Hematopoietic multipotent progenitor cell treated with erythropoietin and hydrocortisone succinate and interleukin-3 and kit ligand, for 17 days (in vitro differentiated cells): ENCODE results near the gene LPAR1.

Experiments
- DNase-seq: peaks from one replicate; pipeline ENCODE4 v3.0.0-alpha.2; 2015; ENCODE audit warnings: low spot score

Gene LPAR1

GRCh38 chr9:110918316-110919049, 119.8 kb downstream of the LPAR1 start:
- no peak for DNase-seq

- DNase-seq: no peak
Measured at GRCh38 chr9:110916403-110916802, 121.9 kb downstream of the LPAR1 start.

- no peak for DNase-seq
Measured at GRCh38 chr9:110912419-110913291, 125.6 kb downstream of the LPAR1 start.

- no peak for DNase-seq
Measured at GRCh38 chr9:110911659-110912418, 126.4 kb downstream of the LPAR1 start.

GRCh38 chr9:110908894-110909293, 129.4 kb downstream of the LPAR1 start:
- DNase-seq: no peak

- no peak for DNase-seq
Measured at GRCh38 chr9:110900917-110901316, 137.4 kb downstream of the LPAR1 start.

GRCh38 chr9:110900456-110900855, 137.8 kb downstream of the LPAR1 start:
- DNase-seq: no peak

GRCh38 chr9:110898866-110899265, 139.4 kb downstream of the LPAR1 start:
- DNase-seq: no peak

- no peak for DNase-seq
Measured at GRCh38 chr9:110898358-110898757, 139.9 kb downstream of the LPAR1 start.

- DNase-seq: no peak
Measured at GRCh38 chr9:110897943-110898342, 140.3 kb downstream of the LPAR1 start.

GRCh38 chr9:110895147-110895905, 142.9 kb downstream of the LPAR1 start:
- DNase-seq: no peak

- DNase-seq: no peak
Measured at GRCh38 chr9:110894731-110895130, 143.5 kb downstream of the LPAR1 start.

- DNase-seq: no peak
Measured at GRCh38 chr9:110892689-110893088, 145.6 kb downstream of the LPAR1 start.

GRCh38 chr9:110891760-110892159, 146.5 kb downstream of the LPAR1 start:
- no peak for DNase-seq

- DNase-seq: no peak
Measured at GRCh38 chr9:110890416-110890815, 147.9 kb downstream of the LPAR1 start.

GRCh38 chr9:110887276-110887675, 151.0 kb downstream of the LPAR1 start:
- DNase-seq: no peak

- DNase-seq: no peak
Measured at GRCh38 chr9:110886832-110887231, 151.4 kb downstream of the LPAR1 start.

- no peak for DNase-seq
Measured at GRCh38 chr9:110880189-110880588, 158.1 kb downstream of the LPAR1 start.

- no peak for DNase-seq
Measured at GRCh38 chr9:110877374-110877773, 160.9 kb downstream of the LPAR1 start.

- DNase-seq: no peak
Measured at GRCh38 chr9:110876929-110877328, 161.3 kb downstream of the LPAR1 start.

- DNase-seq: no peak
Measured at GRCh38 chr9:110874963-110875674, 163.2 kb downstream of the LPAR1 start.
